ENCODE data around the gene AP4M1.

DNA sequence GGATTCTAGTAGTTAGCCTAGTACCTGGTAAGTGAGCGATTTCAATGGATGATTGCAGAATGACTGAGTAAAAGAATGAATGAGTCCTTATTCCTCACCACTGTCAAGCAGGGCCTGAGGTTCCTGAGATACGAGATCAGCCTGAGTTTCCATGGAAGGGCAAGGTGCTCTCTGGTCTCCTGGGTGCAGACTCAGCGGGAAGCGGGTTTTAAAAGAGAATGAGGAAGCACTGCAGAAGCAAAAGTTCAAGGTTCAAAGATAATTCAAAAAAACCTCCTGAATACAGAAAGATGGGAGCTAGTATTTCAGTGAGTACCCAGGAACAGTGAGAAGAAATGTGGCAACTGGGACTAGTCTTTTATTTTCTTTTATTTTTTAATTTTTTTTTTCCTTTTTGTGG, 24.2 kb upstream of the AP4M1 start:
- no peak for TF ChIP-seq EP300 (IDR thresholded peaks at IDR 0.05)
- TF ChIP-seq, protein P1, sequence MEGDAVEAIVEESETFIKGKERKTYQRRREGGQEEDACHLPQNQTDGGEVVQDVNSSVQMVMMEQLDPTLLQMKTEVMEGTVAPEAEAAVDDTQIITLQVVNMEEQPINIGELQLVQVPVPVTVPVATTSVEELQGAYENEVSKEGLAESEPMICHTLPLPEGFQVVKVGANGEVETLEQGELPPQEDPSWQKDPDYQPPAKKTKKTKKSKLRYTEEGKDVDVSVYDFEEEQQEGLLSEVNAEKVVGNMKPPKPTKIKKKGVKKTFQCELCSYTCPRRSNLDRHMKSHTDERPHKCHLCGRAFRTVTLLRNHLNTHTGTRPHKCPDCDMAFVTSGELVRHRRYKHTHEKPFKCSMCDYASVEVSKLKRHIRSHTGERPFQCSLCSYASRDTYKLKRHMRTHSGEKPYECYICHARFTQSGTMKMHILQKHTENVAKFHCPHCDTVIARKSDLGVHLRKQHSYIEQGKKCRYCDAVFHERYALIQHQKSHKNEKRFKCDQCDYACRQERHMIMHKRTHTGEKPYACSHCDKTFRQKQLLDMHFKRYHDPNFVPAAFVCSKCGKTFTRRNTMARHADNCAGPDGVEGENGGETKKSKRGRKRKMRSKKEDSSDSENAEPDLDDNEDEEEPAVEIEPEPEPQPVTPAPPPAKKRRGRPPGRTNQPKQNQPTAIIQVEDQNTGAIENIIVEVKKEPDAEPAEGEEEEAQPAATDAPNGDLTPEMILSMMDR (IDR thresholded peaks at IDR 0.05), result no peak

Measured in ovary (tissue), 3 donors.